GM23248 (cell line): ENCODE measurements around the gene AMFR. TPM values are rescaled to one million over a fixed set of nuclear protein-coding genes. Genes with fewer than 3 reads are reported as not detected.

Experiments used
- DNase-seq: peaks from one replicate; pipeline ENCODE4 v3.0.0-alpha.2; 2015
- H2AFZ ChIP-seq: fragments of 200-600 bp; sonication (generic); 2 replicates; pipeline ENCODE4 v1.6.1; 2016; ENCODE audit warnings: antibody characterized with exemption
- H3F3A ChIP-seq: fragments of 200-600 bp; sonication (generic); 2 replicates; pipeline ENCODE4 v1.6.1; 2016; ENCODE audit warnings: mild to moderate bottlenecking, antibody characterized with exemption, mixed run types; ENCODE audit not compliant: insufficient read depth
- H3K27ac ChIP-seq: fragments of 200-600 bp; sonication (generic); 2 replicates; pipeline ENCODE4 v1.5.1; 2016; ENCODE audit warnings: mild to moderate bottlenecking
- H3K27me3 ChIP-seq: fragments of 200-600 bp; sonication (generic); replicated peaks from 2 replicates; pipeline ENCODE4 v1.6.1; 2016; ENCODE audit warnings: mild to moderate bottlenecking; ENCODE audit not compliant: insufficient read depth
- H3K36me3 ChIP-seq: fragments of 200-600 bp; sonication (generic); 2 replicates; pipeline ENCODE4 v1.6.1; 2016; ENCODE audit warnings: low read depth, mild to moderate bottlenecking
- H3K4me1 ChIP-seq: fragments of 200-600 bp; sonication (generic); 2 replicates; pipeline ENCODE4 v1.6.1; 2016; ENCODE audit warnings: mild to moderate bottlenecking; ENCODE audit not compliant: insufficient read depth
- H3K4me2 ChIP-seq: fragments of 200-600 bp; sonication (generic); one replicate; pipeline ENCODE4 v1.6.1; 2016; ENCODE audit warnings: mild to moderate bottlenecking; ENCODE audit not compliant: unreplicated experiment
- H3K4me3 ChIP-seq: fragments of 200-600 bp; sonication (generic); 2 replicates; pipeline ENCODE4 v1.5.1; 2016; ENCODE audit warnings: mild to moderate bottlenecking
- H3K79me2 ChIP-seq: fragments of 200-600 bp; sonication (generic); 2 replicates; pipeline ENCODE4 v1.6.1; 2016; ENCODE audit warnings: mild to moderate bottlenecking; ENCODE audit not compliant: insufficient read depth
- H3K9ac ChIP-seq: fragments of 200-600 bp; sonication (generic); 2 replicates; pipeline ENCODE4 v1.6.1; 2016; ENCODE audit warnings: mild to moderate bottlenecking
- H3K9me2 ChIP-seq: fragments of 200-600 bp; sonication (generic); 2 replicates; pipeline ENCODE4 v1.6.1; 2016; ENCODE audit warnings: mixed run types, mild to moderate bottlenecking, moderate library complexity; ENCODE audit not compliant: insufficient read depth
- H3K9me3 ChIP-seq: fragments of 200-600 bp; sonication (generic); one replicate; pipeline ENCODE4 v1.6.1; 2017; ENCODE audit warnings: low read depth
- H4K20me1 ChIP-seq: fragments of 200-600 bp; sonication (generic); 2 replicates; pipeline ENCODE4 v1.6.0; 2016; ENCODE audit not compliant: insufficient read depth
- EZH2 ChIP-seq: fragments of 200-600 bp; sonication (generic); IDR thresholded peaks from 2 replicates; pipeline ENCODE4 v1.6.1; 2018; ENCODE audit warnings: antibody characterized with exemption, mild to moderate bottlenecking; ENCODE audit not compliant: insufficient read depth, poor library complexity, severe bottlenecking
- EZH2phosphoT487 ChIP-seq: fragments of 200-600 bp; sonication (generic); IDR thresholded peaks from 2 replicates; pipeline ENCODE4 v1.6.1; 2018; ENCODE audit warnings: antibody characterized with exemption, moderate library complexity, mild to moderate bottlenecking, low read depth; ENCODE audit not compliant: insufficient read depth
- WGBS, 2 experiments: methylation state at CpG; one replicate each; pipeline ENCODE4 v1.1.6; 2015 to 2017; ENCODE audit warnings: low lambda C conversion rate in 2 of 2, low coverage in 1 of 2; ENCODE audit errors: missing lambda C conversion rate in 2 of 2; 5-methylcytosine and 5-hydroxymethylcytosine counted together
- in situ Hi-C: fragments of 300-500 bp; cut with MboI; formaldehyde crosslinking; loops from 2 replicates; pipeline ENCODE4 v1.15.0; 2020
- polyA plus RNA-seq: library from polyadenylated mRNA; unstranded; fragments of >200 nt; fragmentation: Nextera tagmentation; extraction: Ambion mirVana; gene quantifications from 2 replicates; pipeline ENCODE4 v1.2.1, GENCODE V29; 2016
- total RNA-seq: library from RNA; depleted of rRNA; stranded (reverse); fragments of >200 nt; shearing (Covaris generic); gene quantifications from 2 replicates; pipeline ENCODE4 v1.2.3, GENCODE V29; 2014; rRNA removed

The AMFR gene
- 205 and 212 TPM in 2 replicates for total RNA-seq
- 26.6 and 27.3 TPM in 2 replicates for polyA plus RNA-seq

DNA sequence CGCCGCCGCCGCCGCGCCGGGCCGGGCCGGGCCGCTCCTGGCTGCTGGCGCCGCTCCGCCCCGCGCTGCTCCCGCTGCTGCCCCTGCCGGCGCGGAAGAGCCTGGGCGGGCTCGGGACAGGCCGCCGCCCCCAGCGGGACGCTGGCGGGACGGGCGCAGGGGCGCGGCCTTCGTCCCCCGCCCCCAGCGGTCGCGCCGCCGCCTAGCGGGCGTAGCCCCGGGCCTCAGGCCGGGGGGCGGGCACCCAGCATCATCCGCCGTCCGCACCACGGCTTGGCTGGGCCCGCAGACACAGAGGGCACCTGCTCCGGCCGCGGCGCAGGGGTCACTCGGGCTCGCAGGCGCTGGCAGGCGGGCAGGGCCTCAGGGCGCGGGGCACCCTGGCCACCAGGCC is at the start of gene AMFR:
Gene AMFR, minus strand, starts transcription at position 107 of the 394 bp plus-strand sequence. CDS start 218 bp downstream, outside the sequence.
- Histone ChIP-seq H4K20me1 (peaks cover 16% of the 10 kb centered on the region; the same call in 1 of the 2 replicates), H3K27me3 (no peaks in the 10 kb centered on the region), H3K36me3 (peaks cover 4% of the 10 kb centered on the region), H3K9ac (peak within 1 kb of the TSS; percentile 98), H3K4me1 (peaks cover 22% of the 10 kb centered on the region; the same call in 1 of the 2 replicates), H3K4me2 (peak within 1 kb of the TSS; percentile 98), H3K9me2 (no peaks in the 10 kb centered on the region), H3F3A (peaks cover 41% of the 10 kb centered on the region), H3K4me3 (peak within 1 kb of the TSS; percentile 95), H3K27ac (peak within 1 kb of the TSS; percentile 72), H3K79me2 (peaks cover 46% of the 10 kb centered on the region), H2AFZ (peak within 1 kb of the TSS; percentile 86), H3K9me3 (no peaks in the 10 kb centered on the region)
- peak; percentile 96 for DNase-seq
- no peak for TF ChIP-seq EZH2phosphoT487
- TF ChIP-seq EZH2, result no peak
- in situ Hi-C loops, result no loop called here
- 1 to 4% methylated on average over 11 to 49 of the region's 57 CpGs for WGBS, 2 experiments

DNA sequence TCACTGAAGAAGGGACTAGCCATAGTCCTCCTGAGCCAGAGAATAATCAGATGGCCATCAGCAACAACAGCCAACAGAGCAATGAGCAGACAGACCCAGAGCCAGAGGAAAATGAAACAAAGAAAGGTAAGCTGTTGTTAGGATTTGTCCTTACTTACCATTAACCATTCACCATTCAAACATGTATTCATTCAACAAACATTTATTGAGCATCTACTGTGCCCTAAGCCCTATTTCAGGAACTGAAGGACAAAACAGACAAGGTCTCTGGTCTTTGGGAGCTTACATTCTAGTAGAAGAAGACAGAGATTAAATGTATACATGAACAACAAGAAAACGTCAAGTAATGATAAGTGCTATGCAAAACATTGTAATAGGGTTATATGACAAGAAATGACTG is 45.3 kb upstream of the AMFR start:
- Histone ChIP-seq H3K4me2 (no peak overlapping the region), H3K4me3 (no peak overlapping the region), H3K27ac (no peak overlapping the region), H3F3A (peaks cover 13% of the 10 kb centered on the region), H3K9me3 (no peaks in the 10 kb centered on the region), H4K20me1 (no peaks in the 10 kb centered on the region), H3K9me2 (no peaks in the 10 kb centered on the region), H2AFZ (no peak overlapping the region), H3K4me1 (no peaks in the 10 kb centered on the region), H3K79me2 (peaks cover 8% of the 10 kb centered on the region; the same call in 1 of the 2 replicates), H3K36me3 (peaks cover 93% of the 10 kb centered on the region), H3K27me3 (no peaks in the 10 kb centered on the region), H3K9ac (no peak overlapping the region)
- in situ Hi-C loops, result no loop called here
- TF ChIP-seq EZH2phosphoT487, result no peak
- TF ChIP-seq EZH2, result no peak
- no peak for DNase-seq
- WGBS, 2 experiments, result 97 to 100% methylated on average over 1 of the region's 1 CpG

GRCh38 chr16:56470232-56470631 is 44.9 kb upstream of the AMFR start:
- no peak overlapping the region for H3K4me2 ChIP-seq
- H3K27me3 ChIP-seq, result no peaks in the 10 kb centered on the region
- TF ChIP-seq EZH2, result no peak
- H2AFZ ChIP-seq, result no peak overlapping the region
- peaks cover 9% of the 10 kb centered on the region for H3F3A ChIP-seq
- H3K9me2 ChIP-seq, result no peaks in the 10 kb centered on the region
- H3K79me2 ChIP-seq, result peaks cover 8% of the 10 kb centered on the region; the same call in 1 of the 2 replicates
- in situ Hi-C loops, result no loop called here
- no peaks in the 10 kb centered on the region for H3K4me1 ChIP-seq
- H3K27ac ChIP-seq, result no peak overlapping the region
- 95 to 100% methylated on average over 3 of the region's 3 CpGs for WGBS, 2 experiments
- peaks cover 93% of the 10 kb centered on the region for H3K36me3 ChIP-seq
- no peak overlapping the region for H3K4me3 ChIP-seq
- no peak overlapping the region for H3K9ac ChIP-seq
- H3K9me3 ChIP-seq, result no peaks in the 10 kb centered on the region
- no peaks in the 10 kb centered on the region for H4K20me1 ChIP-seq
- DNase-seq, result no peak

- Histone ChIP-seq H3F3A (peaks cover 4% of the 10 kb centered on the region), H3K4me2 (no peak overlapping the region), H3K9me3 (no peaks in the 10 kb centered on the region), H3K4me1 (no peaks in the 10 kb centered on the region), H3K79me2 (peaks cover 8% of the 10 kb centered on the region; the same call in 1 of the 2 replicates), H3K9me2 (no peaks in the 10 kb centered on the region), H3K36me3 (peaks cover 91% of the 10 kb centered on the region), H3K27me3 (no peaks in the 10 kb centered on the region), H3K9ac (no peak overlapping the region), H4K20me1 (no peaks in the 10 kb centered on the region), H3K4me3 (no peak overlapping the region), H2AFZ (no peak overlapping the region), H3K27ac (no peak overlapping the region)
- no peak for TF ChIP-seq EZH2
- TF ChIP-seq EZH2phosphoT487, result no peak
- 96 to 99% methylated on average over 7 of the region's 7 CpGs for WGBS, 2 experiments
- in situ Hi-C loops, result no loop called here
- no peak for DNase-seq
Measured at GRCh38 chr16:56469748-56470147, 44.4 kb upstream of the AMFR start.

- DNase-seq, result no peak
- Histone ChIP-seq H3K36me3 (peaks cover 92% of the 10 kb centered on the region), H3K4me1 (no peaks in the 10 kb centered on the region), H3F3A (no peaks in the 10 kb centered on the region; the same call in 1 of the 2 replicates), H3K4me3 (no peak overlapping the region), H4K20me1 (no peaks in the 10 kb centered on the region), H3K9me2 (no peaks in the 10 kb centered on the region), H3K4me2 (no peak overlapping the region), H3K27ac (no peak overlapping the region), H3K79me2 (peaks cover 4% of the 10 kb centered on the region; the same call in 1 of the 2 replicates), H3K9ac (no peak overlapping the region), H2AFZ (no peak overlapping the region), H3K27me3 (no peaks in the 10 kb centered on the region), H3K9me3 (no peaks in the 10 kb centered on the region)
- in situ Hi-C loops, result no loop called here
- TF ChIP-seq EZH2phosphoT487 (no peak), EZH2 (no peak)
Measured at GRCh38 chr16:56468800-56469199, 43.5 kb upstream of the AMFR start.
